NCI-H146 treated with DMSO at 0.1 percent for 48 hours (cell line): ENCODE results near the gene EARS2.
"Not testable (repeated sequence)": the region's sequence is repeated elsewhere in the genome, so short reads cannot be mapped to it uniquely, and the experiment has no call there.

Experiments used
- DNase-seq: peaks from one replicate; lab custom pipeline; 2025; ENCODE audit not compliant: unreplicated experiment; lab: John Stamatoyannopoulos, UW

Gene EARS2

DNA sequence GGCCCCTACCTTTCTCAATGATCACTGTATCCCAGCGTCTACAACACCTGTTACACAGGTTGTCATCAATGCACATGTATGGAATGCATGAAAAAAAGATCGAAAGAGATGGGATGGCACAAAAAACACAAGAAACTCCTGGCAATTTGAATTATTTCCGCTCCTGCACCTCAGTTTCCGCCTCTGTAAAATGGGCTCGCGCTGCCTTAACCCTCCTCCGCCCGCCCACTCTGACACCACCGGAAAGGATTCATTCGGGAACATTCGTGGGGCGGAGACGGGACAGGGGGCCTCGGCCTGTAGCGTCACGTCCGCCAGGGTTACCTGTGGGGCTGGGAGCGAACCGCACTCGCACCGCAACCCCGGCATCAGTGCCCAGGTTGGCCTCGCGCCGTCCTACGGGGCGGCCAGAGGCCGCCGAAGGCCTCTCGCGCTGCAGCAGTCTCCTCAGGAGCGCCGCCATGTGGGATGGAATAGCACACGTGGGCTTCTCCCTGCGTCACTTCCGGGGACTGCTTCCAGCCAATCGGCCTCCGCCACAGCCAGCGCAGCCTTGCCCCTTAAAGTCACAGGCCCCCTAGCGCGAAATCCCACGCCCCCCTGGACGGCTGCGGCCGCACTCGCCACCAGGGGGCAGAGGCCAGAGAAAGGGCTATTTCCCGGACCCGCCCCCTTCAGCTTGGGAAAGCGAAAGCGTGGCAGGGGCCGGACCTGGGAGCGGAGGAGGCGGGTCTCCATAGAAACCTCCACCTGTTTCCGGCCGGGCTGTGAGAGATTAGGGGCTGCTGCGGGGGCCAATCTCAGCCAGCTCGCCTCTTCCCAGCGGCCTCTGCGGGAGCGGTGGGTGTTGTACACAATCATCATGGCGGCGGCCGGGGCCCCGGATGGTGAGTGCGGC, at the start of gene EARS2, which contains the start of gene UBFD1:
Gene EARS2 (minus strand): TSS at position 470 of the 898 bp plus-strand sequence. CDS start 7 bp downstream, at position 463.
Gene UBFD1 (plus strand): TSS at position 847 of the 898 bp plus-strand sequence. CDS start 16 bp downstream, at position 863.
- peak; percentile 100 for DNase-seq

DNA sequence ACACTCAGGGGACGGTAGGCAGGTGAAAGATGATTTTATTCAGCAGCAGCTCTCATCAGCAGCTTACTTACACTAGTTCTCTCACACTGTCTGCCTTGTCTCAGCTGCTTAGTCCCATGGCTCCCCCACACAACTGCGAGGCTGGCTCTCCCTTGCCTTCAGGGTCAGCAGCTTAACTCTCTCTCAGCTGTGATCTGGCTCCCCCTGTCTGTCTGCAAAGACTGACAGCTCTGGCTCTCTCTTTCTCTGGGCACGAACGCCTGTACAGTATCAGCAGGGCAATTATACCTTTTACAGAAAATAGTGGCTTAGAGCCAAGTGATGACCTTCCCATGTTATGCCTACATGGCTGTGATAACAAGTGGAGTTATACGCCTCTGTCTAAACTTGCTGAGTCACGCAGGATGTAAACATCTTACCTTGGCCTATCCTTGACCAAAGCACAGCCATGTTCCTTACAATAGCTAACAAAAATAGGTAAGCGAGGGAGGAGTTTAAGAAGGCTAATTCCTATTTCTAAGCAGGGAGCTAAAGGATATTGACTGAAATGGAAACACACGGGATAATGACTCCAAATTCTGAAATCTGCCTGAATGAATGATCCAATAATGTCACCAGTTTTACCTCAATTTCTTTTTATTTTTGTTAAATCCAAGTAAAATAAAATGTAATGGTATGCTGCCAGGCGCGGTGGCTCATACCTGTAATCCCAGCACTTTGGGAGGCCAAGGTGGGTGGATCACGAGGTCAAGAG, 40.0 kb upstream of the EARS2 start:
- peak; percentile 40 for DNase-seq

DNA sequence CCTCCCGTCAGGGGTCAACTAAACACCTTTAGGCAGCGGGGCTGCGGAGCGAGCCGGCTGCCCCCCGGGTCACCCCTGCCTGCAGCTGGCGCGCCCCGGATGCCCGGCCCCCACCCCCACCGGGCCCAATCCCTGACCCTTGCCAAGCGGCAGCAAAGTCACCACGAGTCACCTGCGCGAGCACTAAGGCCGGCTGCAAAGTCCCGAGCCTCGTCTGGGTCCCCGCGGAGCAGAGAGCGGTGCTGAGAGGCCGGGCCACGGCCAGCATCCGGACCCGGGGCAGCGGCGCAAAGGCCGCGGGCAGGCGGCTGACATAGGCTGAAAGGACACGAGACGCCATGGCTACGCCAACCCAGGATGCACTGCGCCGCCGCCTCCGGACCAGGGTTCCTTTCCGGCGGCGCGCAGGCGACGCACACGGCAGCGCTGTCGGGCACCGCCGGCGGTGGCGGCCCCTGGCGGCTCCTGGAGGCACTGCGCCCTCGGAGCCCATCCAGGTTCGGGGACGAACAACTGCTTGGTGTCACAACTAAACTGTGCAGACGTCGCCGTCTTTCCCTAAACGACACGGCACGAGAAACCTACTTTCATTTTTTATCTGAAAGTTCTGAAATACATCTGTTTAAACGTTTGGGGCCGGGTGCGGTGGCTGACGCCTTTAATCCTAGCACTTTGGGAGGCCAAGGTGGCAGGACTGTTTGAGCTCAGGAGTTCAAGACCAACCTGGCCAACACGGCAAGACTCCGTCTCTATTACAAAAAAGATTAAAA, 39.0 kb upstream of the EARS2 start, which contains the start of gene NDUFAB1:
Gene NDUFAB1 (minus strand): TSS at position 366 of the 770 bp plus-strand sequence. CDS start 26 bp downstream, at position 340.
- DNase-seq = peak; percentile 72

DNA sequence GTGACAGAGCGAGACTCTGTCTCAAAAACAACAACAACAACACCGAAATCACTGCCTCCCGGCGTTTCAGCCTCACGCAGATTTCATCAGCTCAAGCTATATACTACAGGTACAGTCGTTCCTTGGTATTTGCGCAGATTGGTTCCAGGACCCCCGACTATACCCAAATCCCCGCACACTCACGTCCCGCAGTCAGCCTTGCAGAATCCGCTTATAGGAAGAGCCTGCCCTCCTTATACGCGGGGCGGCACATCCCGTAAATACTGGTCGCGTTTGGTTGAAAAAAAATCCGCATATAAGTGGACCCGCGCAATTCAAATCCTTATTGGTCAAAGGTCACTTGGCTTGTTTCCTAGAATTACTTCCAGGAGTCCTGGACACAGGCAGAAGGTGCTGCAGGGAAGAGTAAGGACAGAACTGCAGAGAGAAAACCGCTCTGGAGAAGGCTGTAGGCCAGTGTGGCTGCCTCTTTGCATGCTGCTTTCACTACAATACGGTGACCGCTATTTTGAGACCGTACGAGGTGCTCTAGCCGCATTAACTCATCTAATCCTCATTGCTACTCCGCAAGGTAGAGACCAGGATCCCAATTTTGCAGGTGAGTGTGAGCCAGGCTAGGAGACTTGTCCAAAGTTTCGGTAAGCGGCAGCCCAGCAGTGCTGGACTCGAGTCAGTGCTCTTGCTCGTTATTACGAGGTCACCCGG, 38.2 kb upstream of the EARS2 start:
- DNase-seq = no peak

GRCh38 chr16:23594186-23594585, 37.0 kb upstream of the EARS2 start:
- DNase-seq = no peak

- no peak for DNase-seq
Observed at GRCh38 chr16:23590181-23590580, 33.0 kb upstream of the EARS2 start.

DNA sequence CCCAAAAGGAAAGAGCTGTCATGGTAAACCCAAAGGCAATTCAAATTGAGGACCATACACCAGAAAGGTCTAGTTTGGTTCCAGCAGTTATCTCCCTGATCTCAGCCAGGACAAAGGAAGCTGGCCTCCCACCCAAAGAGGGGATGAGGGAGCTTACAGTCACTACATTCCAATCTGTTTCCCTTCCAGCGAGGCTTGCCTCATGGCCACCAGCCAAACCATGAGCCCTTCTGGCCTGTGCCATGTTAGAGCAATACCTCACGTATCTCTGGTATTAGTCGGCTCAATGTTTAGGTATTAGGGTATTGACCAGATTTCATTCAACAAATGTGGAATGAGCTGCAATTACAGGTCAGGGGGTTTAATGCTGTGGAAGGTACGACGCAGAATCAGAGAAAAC, 30.6 kb upstream of the EARS2 start:
- no peak for DNase-seq

DNA sequence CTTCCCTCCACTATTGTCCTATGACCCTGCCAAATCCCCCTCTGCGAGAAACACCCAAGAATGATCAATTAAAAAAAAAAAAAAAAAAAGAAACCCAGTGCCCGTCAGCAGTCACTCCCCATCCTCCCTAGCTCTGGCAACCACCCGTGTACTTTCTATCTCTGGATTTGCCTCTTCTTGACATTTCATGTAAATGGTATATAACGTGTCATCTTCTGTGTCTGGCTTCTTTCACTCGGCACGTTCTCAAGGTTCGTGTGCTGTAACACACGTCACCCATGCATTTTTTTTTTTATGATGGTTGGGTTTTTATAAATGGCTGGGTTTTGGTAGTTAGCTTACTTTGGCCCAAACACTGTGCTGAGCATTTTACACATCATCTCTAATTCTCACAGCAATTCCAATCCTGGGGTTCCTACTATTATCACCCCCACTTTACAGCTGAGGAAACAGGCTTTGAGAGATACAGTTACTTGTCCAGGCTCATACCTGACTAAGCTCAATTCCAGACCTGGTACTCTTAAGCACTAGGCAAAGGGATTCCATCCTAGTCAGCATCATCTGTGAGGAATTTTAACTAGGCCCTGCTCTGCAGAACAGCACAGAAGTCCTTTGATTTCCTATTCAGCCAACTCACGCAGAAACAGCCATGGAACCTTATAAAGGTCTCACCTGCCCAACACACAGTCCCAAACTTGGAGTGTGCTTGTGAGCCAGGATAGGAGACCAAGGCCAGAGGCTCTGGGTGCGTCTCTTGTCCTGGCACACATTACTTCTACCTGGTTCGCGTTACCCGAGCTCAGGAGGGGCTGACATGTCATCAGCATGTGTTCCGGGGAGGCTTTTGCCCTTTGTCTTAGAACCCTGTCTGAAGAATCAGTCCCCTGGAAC, 27.3 kb upstream of the EARS2 start:
- no peak for DNase-seq

GRCh38 chr16:23583271-23583670, 26.1 kb upstream of the EARS2 start:
- not testable (repeated sequence) for DNase-seq

DNA sequence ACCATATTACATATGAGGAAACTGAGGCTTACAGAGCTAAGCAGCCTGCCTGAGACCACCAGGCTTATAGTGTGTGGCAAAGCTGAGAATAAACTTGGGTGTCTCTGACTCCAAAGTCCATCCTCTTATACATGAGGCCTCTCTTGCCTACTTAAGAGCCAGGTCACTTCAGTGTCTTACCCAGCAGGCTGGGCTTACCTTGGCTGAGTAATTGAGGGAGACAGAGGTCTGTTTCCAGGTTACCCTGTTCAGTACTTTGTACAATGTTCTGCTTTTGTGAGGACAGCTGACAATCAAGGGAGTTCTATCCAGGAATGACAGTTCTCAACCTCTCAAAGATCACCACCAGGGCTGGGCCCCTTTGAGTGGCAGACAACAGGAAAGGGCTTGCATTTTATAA, 24.6 kb upstream of the EARS2 start:
- no peak for DNase-seq

GRCh38 chr16:23580391-23580790, 23.2 kb upstream of the EARS2 start:
- DNase-seq = no peak

DNA sequence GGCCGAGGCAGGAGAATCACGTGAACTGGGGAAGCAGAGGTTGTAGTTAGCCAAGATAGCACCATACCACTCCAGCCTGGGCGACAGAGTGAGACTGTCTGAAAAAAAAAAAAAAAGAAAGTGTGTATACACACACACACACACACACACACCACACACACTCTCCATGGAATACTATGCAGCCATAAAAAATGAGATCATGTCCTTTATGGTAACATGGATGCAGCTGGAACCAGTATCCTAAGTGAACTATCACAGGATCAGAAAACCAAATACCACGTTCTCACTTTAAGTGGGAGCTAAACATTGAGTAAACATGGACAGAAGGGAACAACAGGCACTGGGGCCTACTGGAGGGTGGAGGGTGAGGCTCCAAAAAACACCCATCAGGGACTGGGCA, 22.2 kb upstream of the EARS2 start:
- DNase-seq = no peak

DNA sequence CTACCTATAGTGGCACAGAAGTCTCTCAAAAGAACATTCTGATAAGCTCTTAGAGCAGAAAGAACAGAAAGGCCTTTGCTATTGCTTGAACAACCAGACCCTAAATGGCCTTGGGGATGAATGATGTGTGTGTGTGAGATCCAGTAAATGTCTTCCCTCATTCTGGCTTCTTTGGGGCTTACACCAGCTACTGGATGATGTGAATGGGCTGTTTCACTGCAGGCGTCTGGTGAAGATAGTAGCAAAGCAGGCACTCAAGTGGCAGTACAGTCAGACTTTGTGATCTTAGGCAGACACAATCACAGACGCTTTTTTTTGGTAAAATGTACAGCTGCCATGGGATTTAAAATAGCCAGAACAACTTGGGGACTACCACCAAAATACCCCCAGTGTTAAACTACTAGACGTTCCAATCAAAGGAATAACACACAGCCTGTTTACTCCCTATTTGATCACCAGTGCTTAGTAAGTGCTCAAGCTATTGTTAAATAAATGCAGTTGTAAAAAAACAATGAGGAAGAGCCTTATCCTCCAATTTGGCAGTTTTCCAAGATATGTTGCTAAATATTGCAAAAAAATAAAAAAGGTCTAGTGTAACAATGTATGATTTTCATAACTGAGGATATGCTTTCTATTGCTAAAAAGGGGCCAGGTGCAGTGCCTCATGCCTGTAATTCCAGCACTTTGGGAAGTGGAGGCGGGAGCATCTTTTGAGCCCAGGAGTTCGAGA, 21.1 kb upstream of the EARS2 start:
- DNase-seq = no peak

DNA sequence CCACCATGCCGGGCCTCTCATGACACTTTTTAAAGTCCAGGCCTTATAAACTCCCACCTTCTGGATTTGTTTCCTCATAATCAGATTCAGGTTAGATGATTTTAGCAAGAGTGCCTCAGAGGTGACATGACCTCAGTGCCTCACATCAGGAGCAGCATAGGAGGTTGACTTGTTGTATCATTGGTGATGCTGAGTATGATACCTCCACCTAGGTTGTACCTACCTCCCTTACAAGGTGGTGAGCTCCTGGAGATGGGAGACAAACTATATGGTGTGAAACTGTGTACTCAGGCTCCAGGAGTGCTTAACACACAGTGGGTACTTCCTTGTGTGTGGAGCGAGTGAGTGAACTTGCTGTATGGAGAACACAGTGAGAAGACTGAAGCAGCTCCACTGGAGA, 20.3 kb upstream of the EARS2 start:
- no peak for DNase-seq

GRCh38 chr16:23575834-23576233, 18.7 kb upstream of the EARS2 start:
- DNase-seq = no peak

GRCh38 chr16:23573817-23574216, 16.7 kb upstream of the EARS2 start:
- DNase-seq = no peak

DNA sequence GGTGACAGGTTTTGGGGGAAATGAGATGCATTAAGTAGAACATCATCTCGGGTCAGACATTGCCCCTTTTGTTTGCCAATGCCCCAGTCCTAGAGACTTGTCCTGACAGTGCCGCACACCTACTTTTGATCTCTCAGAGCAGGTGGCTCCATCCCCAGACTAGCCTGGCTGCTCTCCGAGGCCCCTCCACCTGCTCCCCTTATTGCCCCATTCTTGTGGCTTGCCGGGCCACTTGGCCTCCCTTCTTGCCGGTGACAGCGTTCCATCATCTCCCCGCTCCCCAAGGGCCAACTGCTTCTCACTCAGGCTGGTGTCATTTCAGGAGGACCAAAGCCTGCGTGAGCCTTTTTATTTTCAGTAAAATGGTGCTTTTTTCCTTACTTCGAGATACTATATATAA, 15.2 kb upstream of the EARS2 start:
- no peak for DNase-seq

DNA sequence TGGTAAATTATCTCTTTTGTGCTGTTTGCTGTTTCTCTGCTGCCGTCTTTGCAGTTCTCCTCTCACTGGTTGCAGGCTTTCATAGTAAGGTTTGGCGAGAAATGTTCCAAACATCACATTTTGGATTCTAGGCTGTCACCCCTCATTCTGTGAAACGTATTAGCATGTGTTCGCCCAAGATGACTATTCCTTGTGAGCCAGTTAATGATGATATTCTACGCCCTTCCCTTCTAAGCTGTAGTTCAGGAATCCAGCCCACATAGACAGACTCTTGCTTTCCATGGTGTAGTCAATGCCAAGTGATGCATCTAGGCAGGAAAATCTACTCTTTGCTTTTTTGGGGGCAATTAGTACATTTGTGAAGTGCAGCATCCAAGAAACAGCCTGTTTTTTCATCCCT, 14.7 kb upstream of the EARS2 start:
- no peak for DNase-seq
